Adrenal gland (tissue), 5 donors: ENCODE data around the gene GJB2.

ENCODE experiments used
- POLR2A ChIP-seq, 2 donors: fragments of 450-650 bp; IDR thresholded peaks; one replicate each; pipeline ENCODE4 v1.6.1; 2017; ENCODE audit warnings: antibody characterized with exemption in 2 of 2, mild to moderate bottlenecking in 2 of 2, moderate library complexity in 1 of 2
- TF ChIP-seq, protein P1 (sequence below), 6 experiments: fragments of 450-650 bp in 4 of 6; fragments of 200-600 bp in 2 of 6; sonication (generic) in 1 of 6; IDR thresholded peaks; 1 replicate in 5 of 6; 2 replicates in 1 of 6; pipeline versions ENCODE4 v1.5.1 to v1.8.0; 2016 to 2021; ENCODE audit warnings: antibody characterized with exemption in 6 of 6, mild to moderate bottlenecking in 2 of 6, moderate library complexity in 1 of 6
- donor health status: DM: no; HTN: no; CAD: no.

- TF ChIP-seq, protein P1, sequence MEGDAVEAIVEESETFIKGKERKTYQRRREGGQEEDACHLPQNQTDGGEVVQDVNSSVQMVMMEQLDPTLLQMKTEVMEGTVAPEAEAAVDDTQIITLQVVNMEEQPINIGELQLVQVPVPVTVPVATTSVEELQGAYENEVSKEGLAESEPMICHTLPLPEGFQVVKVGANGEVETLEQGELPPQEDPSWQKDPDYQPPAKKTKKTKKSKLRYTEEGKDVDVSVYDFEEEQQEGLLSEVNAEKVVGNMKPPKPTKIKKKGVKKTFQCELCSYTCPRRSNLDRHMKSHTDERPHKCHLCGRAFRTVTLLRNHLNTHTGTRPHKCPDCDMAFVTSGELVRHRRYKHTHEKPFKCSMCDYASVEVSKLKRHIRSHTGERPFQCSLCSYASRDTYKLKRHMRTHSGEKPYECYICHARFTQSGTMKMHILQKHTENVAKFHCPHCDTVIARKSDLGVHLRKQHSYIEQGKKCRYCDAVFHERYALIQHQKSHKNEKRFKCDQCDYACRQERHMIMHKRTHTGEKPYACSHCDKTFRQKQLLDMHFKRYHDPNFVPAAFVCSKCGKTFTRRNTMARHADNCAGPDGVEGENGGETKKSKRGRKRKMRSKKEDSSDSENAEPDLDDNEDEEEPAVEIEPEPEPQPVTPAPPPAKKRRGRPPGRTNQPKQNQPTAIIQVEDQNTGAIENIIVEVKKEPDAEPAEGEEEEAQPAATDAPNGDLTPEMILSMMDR (IDR thresholded peaks at IDR 0.05): no peak
- no peak for TF ChIP-seq POLR2A (IDR thresholded peaks at IDR 0.05)
These were observed 24.4 kb upstream of the GJB2 start for GRCh38 chr13:20217168-20217567.
